Mesendoderm (in vitro differentiated cells): Measurements from ENCODE around the gene DIAPH2.

Source experiments
- DNase-seq: peaks from one replicate; pipeline ENCODE4 v3.0.0; 2013
- H2AK5ac ChIP-seq: 2 replicates; pipeline ENCODE4 v1.6.1; 2013; ENCODE audit warnings: low read length, inconsistent platforms
- H2BK120ac ChIP-seq: 2 replicates; pipeline ENCODE4 v1.6.1; 2013; ENCODE audit warnings: low read depth, mild to moderate bottlenecking, low read length, moderate library complexity, mixed read lengths
- H2BK15ac ChIP-seq: replicated peaks from 2 replicates; pipeline ENCODE4 v1.6.1; 2013; ENCODE audit warnings: low read depth, mild to moderate bottlenecking, moderate library complexity
- H2BK5ac ChIP-seq: 2 replicates; pipeline ENCODE4 v1.6.1; 2013; ENCODE audit warnings: low read length, inconsistent platforms
- H3K18ac ChIP-seq: 2 replicates; pipeline ENCODE4 v1.6.1; 2013; ENCODE audit warnings: mild to moderate bottlenecking, low read length, mixed read lengths
- H3K23ac ChIP-seq: one replicate; pipeline ENCODE4 v1.6.1; 2013; ENCODE audit warnings: low read length
- H3K27ac ChIP-seq: 2 replicates; pipeline ENCODE4 v1.5.1; 2013; ENCODE audit warnings: low read depth, mild to moderate bottlenecking, inconsistent platforms, low read length, moderate library complexity
- H3K27me3 ChIP-seq: 2 replicates; pipeline ENCODE4 v1.6.1; 2013; ENCODE audit warnings: low read length, control low read depth, mild to moderate bottlenecking, inconsistent platforms; ENCODE audit not compliant: insufficient read depth, poor library complexity
- H3K36me3 ChIP-seq: 2 replicates; pipeline ENCODE4 v1.6.1; 2013; ENCODE audit warnings: low read length, inconsistent platforms; ENCODE audit not compliant: control insufficient read depth, insufficient read depth
- H3K4ac ChIP-seq: one replicate; pipeline ENCODE4 v1.6.1; 2013; ENCODE audit warnings: low read depth, mild to moderate bottlenecking, low read length, moderate library complexity
- H3K4me1 ChIP-seq: 2 replicates; pipeline ENCODE4 v1.6.1; 2013; ENCODE audit warnings: low read depth, low read length, inconsistent platforms; ENCODE audit not compliant: control insufficient read depth
- H3K4me2 ChIP-seq: 2 replicates; pipeline ENCODE4 v1.6.1; 2013; ENCODE audit warnings: low read length
- H3K4me3 ChIP-seq: 2 replicates; pipeline ENCODE4 v1.5.1; 2013; ENCODE audit warnings: mild to moderate bottlenecking, low read length
- H3K56ac ChIP-seq: one replicate; pipeline ENCODE4 v1.6.1; 2013; ENCODE audit warnings: low read length
- H3K79me1 ChIP-seq: 2 replicates; pipeline ENCODE4 v1.6.1; 2013; ENCODE audit warnings: low read length, inconsistent platforms
- H3K79me2 ChIP-seq: 2 replicates; pipeline ENCODE4 v1.6.1; 2013; ENCODE audit warnings: mild to moderate bottlenecking, low read length; ENCODE audit not compliant: control insufficient read depth, insufficient read depth
- H3K9ac ChIP-seq: 2 replicates; pipeline ENCODE4 v1.6.1; 2013; ENCODE audit warnings: low read length, inconsistent platforms
- H4K5ac ChIP-seq: one replicate; pipeline ENCODE4 v1.6.1; 2013; ENCODE audit warnings: low read length
- H4K8ac ChIP-seq: one replicate; pipeline ENCODE4 v1.6.1; 2013; ENCODE audit warnings: low read depth, mild to moderate bottlenecking, control low read depth, low read length, moderate library complexity
- WGBS: extraction: QIAGEN DNeasy Blood & Tissue Kit; methylation state at CpG from one replicate; pipeline ENCODE4 v1.1.7; 2013; ENCODE audit warnings: low lambda C conversion rate, missing lambda C conversion rate; ENCODE audit not compliant: insufficient coverage; ENCODE audit errors: extremely low coverage; 5-methylcytosine and 5-hydroxymethylcytosine counted together

The DIAPH2 gene

DNA sequence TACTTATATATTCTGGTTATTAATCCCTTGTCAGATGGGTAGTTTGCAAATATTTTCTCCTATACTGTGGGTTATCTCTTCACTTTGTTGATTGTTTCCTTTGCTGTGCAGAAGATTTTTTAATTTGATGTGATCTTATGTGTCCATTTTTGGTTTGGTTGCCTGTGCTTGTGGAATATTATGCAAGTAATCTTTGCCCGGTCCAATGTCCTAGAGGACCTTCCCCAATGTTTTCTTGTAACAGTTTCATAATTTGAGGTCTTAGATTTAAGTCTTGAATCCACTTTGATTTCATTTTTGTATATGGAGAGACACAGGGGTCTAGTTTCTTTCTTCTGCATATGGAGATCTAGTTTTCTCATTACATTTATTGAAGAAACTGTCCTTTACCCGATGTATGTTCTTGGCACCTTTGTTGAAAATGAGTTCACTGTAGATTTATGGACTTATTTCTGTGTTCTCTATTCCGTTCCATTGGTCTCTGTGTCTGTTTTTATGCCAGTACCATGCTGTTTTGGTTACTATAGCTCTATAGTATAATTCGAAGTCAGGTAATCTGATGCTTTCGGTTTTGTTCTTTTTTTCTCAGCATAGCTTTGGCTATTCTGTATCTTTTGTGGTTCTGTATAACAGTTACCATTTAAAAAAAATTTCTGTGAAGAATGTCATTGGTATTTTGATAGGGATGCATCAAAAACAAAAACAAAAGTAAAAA is 34.7 kb downstream of the DIAPH2 start:
- Histone ChIP-seq H3K9ac (no peak overlapping the region), H3K36me3 (no peaks in the 10 kb centered on the region), H3K79me1 (no peaks in the 10 kb centered on the region), H3K4me3 (no peak overlapping the region), H2AK5ac (no peak overlapping the region), H2BK120ac (no peak overlapping the region), H3K4me2 (no peak overlapping the region), H3K79me2 (no peaks in the 10 kb centered on the region), H4K8ac (no peak overlapping the region), H3K4me1 (no peaks in the 10 kb centered on the region), H3K18ac (no peak overlapping the region), H3K27me3 (no peaks in the 10 kb centered on the region), H2BK5ac (no peak overlapping the region), H3K56ac (no peak overlapping the region), H4K5ac (no peak overlapping the region), H3K23ac (no peak overlapping the region), H2BK15ac (no peak overlapping the region), H3K4ac (no peak overlapping the region), H3K27ac (no peak overlapping the region)
- WGBS: no CpG with 5 or more reads among the region's 5 CpGs
- DNase-seq: no peak

DNA sequence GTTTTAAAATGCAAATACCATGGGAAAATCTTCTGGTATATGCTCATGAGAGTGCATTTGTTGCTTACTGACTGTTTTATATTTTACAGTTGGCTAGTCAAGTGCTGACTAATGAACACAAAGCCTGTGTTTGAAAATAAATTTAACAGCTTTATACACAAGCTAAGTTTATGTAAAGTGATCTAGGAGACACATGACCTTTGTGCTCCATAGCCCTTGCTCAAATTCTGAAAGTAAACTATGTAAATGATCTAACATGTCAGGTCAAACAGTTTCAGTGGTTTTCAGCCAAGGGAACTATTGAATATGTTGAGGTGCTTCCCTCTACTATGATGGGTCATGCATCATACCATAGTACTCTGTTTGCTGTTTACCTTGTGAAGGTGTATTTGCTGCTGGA is 36.7 kb downstream of the DIAPH2 start:
- no peak overlapping the region for H3K27ac ChIP-seq

GRCh38 chrX:96722781-96723180 is 38.1 kb downstream of the DIAPH2 start:
- WGBS: no CpG with 5 or more reads among the region's 2 CpGs
- H3K36me3 ChIP-seq: no peaks in the 10 kb centered on the region
- no peak overlapping the region for H2BK15ac ChIP-seq
- no peak overlapping the region for H3K9ac ChIP-seq
- H3K23ac ChIP-seq: no peak overlapping the region
- no peak overlapping the region for H3K27ac ChIP-seq
- H2AK5ac ChIP-seq: no peak overlapping the region
- no peak for DNase-seq
- H4K5ac ChIP-seq: no peak overlapping the region
- H3K4me3 ChIP-seq: no peak overlapping the region
- no peak overlapping the region for H3K18ac ChIP-seq
- no peak overlapping the region for H2BK5ac ChIP-seq
- no peak overlapping the region for H3K56ac ChIP-seq
- H3K79me2 ChIP-seq: no peaks in the 10 kb centered on the region
- H3K4me2 ChIP-seq: no peak overlapping the region
- no peaks in the 10 kb centered on the region for H3K4me1 ChIP-seq
- H3K4ac ChIP-seq: no peak overlapping the region
- no peaks in the 10 kb centered on the region for H3K27me3 ChIP-seq
- no peak overlapping the region for H2BK120ac ChIP-seq
- no peak overlapping the region for H4K8ac ChIP-seq
- H3K79me1 ChIP-seq: no peaks in the 10 kb centered on the region

More for the DNA sequence above, 36.7 kb downstream of the DIAPH2 start:
- no peak overlapping the region for H4K5ac ChIP-seq
- H3K27me3 ChIP-seq: no peaks in the 10 kb centered on the region
- no peak overlapping the region for H3K18ac ChIP-seq
- H3K4me1 ChIP-seq: no peaks in the 10 kb centered on the region
- no peak overlapping the region for H3K23ac ChIP-seq
- H3K36me3 ChIP-seq: no peaks in the 10 kb centered on the region
- no peak overlapping the region for H3K4me3 ChIP-seq
- no peak overlapping the region for H2BK5ac ChIP-seq
- no peak overlapping the region for H2AK5ac ChIP-seq
- H3K79me1 ChIP-seq: no peaks in the 10 kb centered on the region
- no peak for DNase-seq
- no peak overlapping the region for H2BK120ac ChIP-seq
- no peak overlapping the region for H3K56ac ChIP-seq
- H4K8ac ChIP-seq: no peak overlapping the region
- H2BK15ac ChIP-seq: no peak overlapping the region
- no peaks in the 10 kb centered on the region for H3K79me2 ChIP-seq
- no peak overlapping the region for H3K4ac ChIP-seq
- no peak overlapping the region for H3K4me2 ChIP-seq
- H3K9ac ChIP-seq: no peak overlapping the region

- H3K9ac ChIP-seq: no peak overlapping the region
Observed at GRCh38 chrX:96729053-96729452, 44.4 kb downstream of the DIAPH2 start.

DNA sequence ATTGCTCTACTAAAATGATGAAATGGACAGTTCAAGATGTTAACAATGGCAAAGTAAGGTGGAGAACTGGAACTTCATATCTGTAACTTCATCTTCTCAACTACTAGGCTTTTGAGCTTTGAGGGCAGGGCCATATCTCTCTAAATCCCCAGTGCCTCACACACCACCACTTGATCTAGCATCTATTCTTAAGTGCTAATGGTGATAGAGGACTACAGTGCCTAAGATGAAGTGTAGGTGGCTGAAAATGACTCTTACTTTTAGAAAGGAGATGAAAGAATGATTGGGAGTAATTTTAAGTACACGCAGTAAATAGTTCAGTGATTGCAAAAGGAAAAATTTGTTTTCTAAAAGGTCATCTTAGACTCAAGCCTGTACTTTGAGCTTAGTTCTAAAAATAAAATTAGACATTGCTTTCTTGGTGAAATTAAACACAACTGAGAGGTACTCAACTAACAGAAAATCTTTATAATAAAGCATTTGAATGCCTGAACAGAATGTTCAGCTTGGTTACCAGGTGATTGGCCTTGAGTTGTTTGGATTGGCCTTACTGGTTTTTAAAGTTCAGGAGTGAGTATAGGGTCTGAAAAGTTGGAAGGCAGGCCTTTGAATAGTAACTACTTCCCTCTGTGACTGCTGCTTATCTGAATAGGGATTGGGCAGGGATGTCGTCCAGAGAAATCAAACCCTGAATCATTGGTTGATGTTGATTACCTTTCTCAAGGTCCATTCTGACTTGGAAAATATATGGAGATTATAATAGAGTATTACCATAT is 45.4 kb downstream of the DIAPH2 start:
- no peak overlapping the region for H2BK120ac ChIP-seq

More at GRCh38 chrX:96729053-96729452, 44.4 kb downstream of the DIAPH2 start:
- DNase-seq: peak; percentile 47
- Histone ChIP-seq H2BK120ac (no peak overlapping the region), H3K36me3 (no peaks in the 10 kb centered on the region), H3K4ac (no peak overlapping the region), H2BK15ac (no peak overlapping the region), H4K8ac (no peak overlapping the region), H3K27me3 (no peaks in the 10 kb centered on the region), H3K56ac (peak overlapping the region; percentile 30), H2BK5ac (no peak overlapping the region), H4K5ac (no peak overlapping the region), H3K27ac (peak overlapping the region; percentile 76), H3K23ac (no peak overlapping the region), H3K4me3 (no peak overlapping the region), H2AK5ac (no peak overlapping the region), H3K4me2 (no peak overlapping the region), H3K79me1 (no peaks in the 10 kb centered on the region), H3K79me2 (no peaks in the 10 kb centered on the region), H3K18ac (no peak overlapping the region), H3K4me1 (no peaks in the 10 kb centered on the region)
- no CpG with 5 or more reads among the region's 1 CpG for WGBS

More for the DNA sequence above, 45.4 kb downstream of the DIAPH2 start:
- Histone ChIP-seq H3K4me2 (no peak overlapping the region), H3K18ac (peak overlapping the region; percentile 90), H2BK5ac (no peak overlapping the region), H3K27me3 (no peaks in the 10 kb centered on the region), H4K8ac (no peak overlapping the region), H3K36me3 (no peaks in the 10 kb centered on the region), H3K27ac (peak overlapping the region; percentile 76), H3K23ac (no peak overlapping the region), H3K4ac (no peak overlapping the region), H2AK5ac (no peak overlapping the region), H3K4me1 (no peaks in the 10 kb centered on the region), H2BK15ac (no peak overlapping the region), H3K79me1 (no peaks in the 10 kb centered on the region), H3K79me2 (no peaks in the 10 kb centered on the region), H4K5ac (no peak overlapping the region), H3K4me3 (no peak overlapping the region), H3K9ac (no peak overlapping the region), H3K56ac (peak overlapping the region; percentile 34)
- no CpG with 5 or more reads among the region's 2 CpGs for WGBS
- DNase-seq: peak; percentile 37
